Myocyte (in vitro differentiated cells): ENCODE measurements around the gene MLST8. TPM values are rescaled to one million over a fixed set of nuclear protein-coding genes. Genes with fewer than 3 reads are reported as not detected.

ENCODE experiments used
- DNase-seq: peaks from one replicate; pipeline ENCODE4 v3.0.0-alpha.2; 2012; ENCODE audit warnings: low read depth
- polyA plus RNA-seq: library from polyadenylated mRNA; unstranded; fragments of >200 nt; gene quantifications from one replicate; pipeline ENCODE4 v1.2.1, GENCODE V29; 2012; ENCODE audit warnings: missing spikeins
- total RNA-seq: library from RNA; depleted of rRNA; stranded (reverse); fragments of >200 nt; gene quantifications from 2 replicates; pipeline ENCODE4 v1.2.3, GENCODE V29; 2014

The MLST8 gene
- 30.3 and 46.9 TPM in 2 replicates for total RNA-seq
- 71.7 TPM for polyA plus RNA-seq

GRCh38 chr16:2205104-2205966, at the start of gene MLST8:
Gene MLST8, plus strand, starts transcription at chr16:2205454. Its CDS starts 632 bp downstream, at chr16:2206086.
- DNase-seq = peak; percentile 84

- DNase-seq = peak; percentile 50
Measured at GRCh38 chr16:2155977-2156848, 49.0 kb upstream of the MLST8 start.

GRCh38 chr16:2156849-2157224, 48.4 kb upstream of the MLST8 start:
- DNase-seq = no peak

- peak; percentile 50 for DNase-seq
Measured at GRCh38 chr16:2157480-2158261, 47.6 kb upstream of the MLST8 start.

- DNase-seq = no peak
Measured at GRCh38 chr16:2158262-2158638, 47.0 kb upstream of the MLST8 start.

- peak; percentile 69 for DNase-seq
Measured at GRCh38 chr16:2159175-2159838, 45.9 kb upstream of the MLST8 start.

GRCh38 chr16:2160915-2161551, 44.2 kb upstream of the MLST8 start:
- peak; percentile 93 for DNase-seq

GRCh38 chr16:2161911-2162310, 43.3 kb upstream of the MLST8 start:
- DNase-seq = no peak

GRCh38 chr16:2162676-2163118, 42.6 kb upstream of the MLST8 start:
- DNase-seq = no peak

- peak; percentile 78 for DNase-seq
Measured at GRCh38 chr16:2163211-2163881, 41.9 kb upstream of the MLST8 start.

GRCh38 chr16:2165861-2166260, 39.4 kb upstream of the MLST8 start:
- DNase-seq = no peak

GRCh38 chr16:2166263-2167067, 38.8 kb upstream of the MLST8 start:
- DNase-seq = no peak

GRCh38 chr16:2167068-2167638, 38.1 kb upstream of the MLST8 start:
- no peak for DNase-seq

GRCh38 chr16:2170080-2170479, 35.2 kb upstream of the MLST8 start:
- DNase-seq = no peak

GRCh38 chr16:2170587-2171435, 34.4 kb upstream of the MLST8 start:
- DNase-seq = no peak

- no peak for DNase-seq
Measured at GRCh38 chr16:2171601-2172178, 33.6 kb upstream of the MLST8 start.

GRCh38 chr16:2172688-2173335, 32.4 kb upstream of the MLST8 start:
- DNase-seq = no peak
